ENCODE results near the gene DSC3. TPM values are rescaled to one million over a fixed set of nuclear protein-coding genes. Genes with fewer than 3 reads are reported as not detected.

DSC3 gene
- total and polyA plus RNA-seq, 9 of the 15 experiments (the other 6 are each of a cell fraction or from before 2014, with no cell fraction given), result 0.01 to 0.40 (median 0.07) TPM

DNA sequence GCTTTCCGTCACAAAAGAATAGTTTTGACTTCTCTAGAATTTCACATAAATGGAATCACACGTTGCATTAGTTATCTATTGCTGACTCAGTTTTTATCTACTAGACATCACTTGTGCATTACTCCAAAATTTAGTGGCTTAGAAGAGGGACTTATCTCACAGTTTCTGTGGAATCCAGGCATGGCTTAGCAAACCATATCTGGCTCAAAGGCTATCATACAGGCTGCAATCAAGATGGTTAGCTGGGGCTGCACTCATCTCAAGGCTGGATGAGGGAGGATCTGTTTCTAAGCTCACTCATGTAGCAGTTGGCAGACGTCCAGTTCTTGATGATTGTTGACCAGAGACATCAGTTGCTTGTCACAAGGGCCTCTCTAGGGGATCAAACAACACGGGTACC, 6.6 kb upstream of the DSC3 start (continued):
- TF ChIP-seq, protein P1, sequence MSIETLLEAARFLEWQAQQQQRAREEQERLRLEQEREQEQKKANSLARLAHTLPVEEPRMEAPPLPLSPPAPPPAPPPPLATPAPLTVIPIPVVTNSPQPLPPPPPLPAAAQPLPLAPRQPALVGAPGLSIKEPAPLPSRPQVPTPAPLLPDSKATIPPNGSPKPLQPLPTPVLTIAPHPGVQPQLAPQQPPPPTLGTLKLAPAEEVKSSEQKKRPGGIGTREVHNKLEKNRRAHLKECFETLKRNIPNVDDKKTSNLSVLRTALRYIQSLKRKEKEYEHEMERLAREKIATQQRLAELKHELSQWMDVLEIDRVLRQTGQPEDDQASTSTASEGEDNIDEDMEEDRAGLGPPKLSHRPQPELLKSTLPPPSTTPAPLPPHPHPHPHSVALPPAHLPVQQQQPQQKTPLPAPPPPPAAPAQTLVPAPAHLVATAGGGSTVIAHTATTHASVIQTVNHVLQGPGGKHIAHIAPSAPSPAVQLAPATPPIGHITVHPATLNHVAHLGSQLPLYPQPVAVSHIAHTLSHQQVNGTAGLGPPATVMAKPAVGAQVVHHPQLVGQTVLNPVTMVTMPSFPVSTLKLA (conservative IDR thresholded peaks at IDR 0.05), result no peak
- TF ChIP-seq ELF4 (CRISPR knock-in tag; IDR thresholded peaks at IDR 0.05) (no peak), ZNF212 (CRISPR knock-in tag; IDR thresholded peaks at IDR 0.05) (no peak), LARP7 (IDR thresholded peaks at IDR 0.05) (no peak), TRIM24 (IDR thresholded peaks at IDR 0.05) (no peak), CEBPB (tag; IDR thresholded peaks at IDR 0.05) (no peak), GATA2 (CRISPR knock-in tag; IDR thresholded peaks at IDR 0.05) (no peak), ZNF133 (CRISPR knock-in tag; IDR thresholded peaks at IDR 0.05) (no peak), CSDE1 (IDR thresholded peaks at IDR 0.05) (no peak), JUND (IDR thresholded peaks at IDR 0.05; ENCODE audit: borderline replicate concordance, low read depth, low read length) (no peak), JUND (tag; IDR thresholded peaks at IDR 0.05; ENCODE audit: borderline replicate concordance, low read depth, low read length) (peak; percentile 69; the same call in 2 of the 3 replicates), ZNF3 (CRISPR knock-in tag; IDR thresholded peaks at IDR 0.05) (no peak), TAF15 (IDR thresholded peaks at IDR 0.05; ENCODE audit: low read depth, low read length) (no peak), CTBP1 (IDR thresholded peaks at IDR 0.05; ENCODE audit: borderline replicate concordance) (peak; percentile 71; the same call in 1 of the 2 replicates), CREBBP (IDR thresholded peaks at IDR 0.05; ENCODE audit: low read depth, low read length) (no peak), ZNF707 (CRISPR knock-in tag; conservative IDR thresholded peaks at IDR 0.05) (no peak), SMARCE1 (IDR thresholded peaks at IDR 0.05) (no peak; the same call in 1 of the 2 replicates)
- TF ChIP-seq, protein P2, sequence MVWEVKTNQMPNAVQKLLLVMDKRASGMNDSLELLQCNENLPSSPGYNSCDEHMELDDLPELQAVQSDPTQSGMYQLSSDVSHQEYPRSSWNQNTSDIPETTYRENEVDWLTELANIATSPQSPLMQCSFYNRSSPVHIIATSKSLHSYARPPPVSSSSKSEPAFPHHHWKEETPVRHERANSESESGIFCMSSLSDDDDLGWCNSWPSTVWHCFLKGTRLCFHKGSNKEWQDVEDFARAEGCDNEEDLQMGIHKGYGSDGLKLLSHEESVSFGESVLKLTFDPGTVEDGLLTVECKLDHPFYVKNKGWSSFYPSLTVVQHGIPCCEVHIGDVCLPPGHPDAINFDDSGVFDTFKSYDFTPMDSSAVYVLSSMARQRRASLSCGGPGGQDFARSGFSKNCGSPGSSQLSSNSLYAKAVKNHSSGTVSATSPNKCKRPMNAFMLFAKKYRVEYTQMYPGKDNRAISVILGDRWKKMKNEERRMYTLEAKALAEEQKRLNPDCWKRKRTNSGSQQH (CRISPR knock-in tag; IDR thresholded peaks at IDR 0.05), result no peak
- TF ChIP-seq, protein P3, sequence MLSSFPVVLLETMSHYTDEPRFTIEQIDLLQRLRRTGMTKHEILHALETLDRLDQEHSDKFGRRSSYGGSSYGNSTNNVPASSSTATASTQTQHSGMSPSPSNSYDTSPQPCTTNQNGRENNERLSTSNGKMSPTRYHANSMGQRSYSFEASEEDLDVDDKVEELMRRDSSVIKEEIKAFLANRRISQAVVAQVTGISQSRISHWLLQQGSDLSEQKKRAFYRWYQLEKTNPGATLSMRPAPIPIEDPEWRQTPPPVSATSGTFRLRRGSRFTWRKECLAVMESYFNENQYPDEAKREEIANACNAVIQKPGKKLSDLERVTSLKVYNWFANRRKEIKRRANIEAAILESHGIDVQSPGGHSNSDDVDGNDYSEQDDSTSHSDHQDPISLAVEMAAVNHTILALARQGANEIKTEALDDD (IDR thresholded peaks at IDR 0.05), result peak; percentile 53; the same call in 1 of the 2 replicates
- TF ChIP-seq, protein P4, sequence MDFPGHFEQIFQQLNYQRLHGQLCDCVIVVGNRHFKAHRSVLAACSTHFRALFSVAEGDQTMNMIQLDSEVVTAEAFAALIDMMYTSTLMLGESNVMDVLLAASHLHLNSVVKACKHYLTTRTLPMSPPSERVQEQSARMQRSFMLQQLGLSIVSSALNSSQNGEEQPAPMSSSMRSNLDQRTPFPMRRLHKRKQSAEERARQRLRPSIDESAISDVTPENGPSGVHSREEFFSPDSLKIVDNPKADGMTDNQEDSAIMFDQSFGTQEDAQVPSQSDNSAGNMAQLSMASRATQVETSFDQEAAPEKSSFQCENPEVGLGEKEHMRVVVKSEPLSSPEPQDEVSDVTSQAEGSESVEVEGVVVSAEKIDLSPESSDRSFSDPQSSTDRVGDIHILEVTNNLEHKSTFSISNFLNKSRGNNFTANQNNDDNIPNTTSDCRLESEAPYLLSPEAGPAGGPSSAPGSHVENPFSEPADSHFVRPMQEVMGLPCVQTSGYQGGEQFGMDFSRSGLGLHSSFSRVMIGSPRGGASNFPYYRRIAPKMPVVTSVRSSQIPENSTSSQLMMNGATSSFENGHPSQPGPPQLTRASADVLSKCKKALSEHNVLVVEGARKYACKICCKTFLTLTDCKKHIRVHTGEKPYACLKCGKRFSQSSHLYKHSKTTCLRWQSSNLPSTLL (IDR thresholded peaks at IDR 0.05), result no peak
- TF ChIP-seq, protein P5, sequence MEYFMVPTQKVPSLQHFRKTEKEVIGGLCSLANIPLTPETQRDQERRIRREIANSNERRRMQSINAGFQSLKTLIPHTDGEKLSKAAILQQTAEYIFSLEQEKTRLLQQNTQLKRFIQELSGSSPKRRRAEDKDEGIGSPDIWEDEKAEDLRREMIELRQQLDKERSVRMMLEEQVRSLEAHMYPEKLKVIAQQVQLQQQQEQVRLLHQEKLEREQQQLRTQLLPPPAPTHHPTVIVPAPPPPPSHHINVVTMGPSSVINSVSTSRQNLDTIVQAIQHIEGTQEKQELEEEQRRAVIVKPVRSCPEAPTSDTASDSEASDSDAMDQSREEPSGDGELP (CRISPR knock-in tag; IDR thresholded peaks at IDR 0.05; ENCODE audit: borderline replicate concordance), result no peak
